HG02623 (cell line): ENCODE data around the gene FCHSD2.
"Not testable (repeated sequence)": the region's sequence is repeated elsewhere in the genome, so short reads cannot be mapped to it uniquely, and the experiment has no call there.

ENCODE experiments used
- ATAC-seq: cut with Tn5 transposase; IDR thresholded peaks from one replicate; pipeline ENCODE4 v1.9.1; 2021; ENCODE audit warnings: moderate library complexity; ENCODE audit not compliant: unreplicated experiment

Gene FCHSD2

DNA sequence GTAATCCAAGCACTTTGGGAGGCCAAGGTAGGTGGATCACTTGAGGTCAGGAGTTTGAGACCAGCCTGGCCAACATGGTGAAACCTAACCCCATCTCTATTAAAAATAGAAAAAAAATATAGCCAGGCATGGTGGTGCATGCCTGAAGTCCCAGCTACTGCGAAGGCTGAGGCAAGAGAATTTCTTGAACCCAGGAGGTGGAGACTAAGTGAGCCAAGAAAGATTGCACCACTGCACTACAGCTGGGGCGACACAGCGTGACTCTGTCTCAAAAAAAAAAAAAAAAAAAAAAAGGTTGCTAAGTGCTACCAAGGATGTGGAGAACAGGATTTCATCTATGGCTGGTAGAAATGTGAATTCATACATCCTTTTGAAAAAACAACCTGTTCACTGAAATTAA lies 291.3 kb downstream of the FCHSD2 start:
- no peak for ATAC-seq

DNA sequence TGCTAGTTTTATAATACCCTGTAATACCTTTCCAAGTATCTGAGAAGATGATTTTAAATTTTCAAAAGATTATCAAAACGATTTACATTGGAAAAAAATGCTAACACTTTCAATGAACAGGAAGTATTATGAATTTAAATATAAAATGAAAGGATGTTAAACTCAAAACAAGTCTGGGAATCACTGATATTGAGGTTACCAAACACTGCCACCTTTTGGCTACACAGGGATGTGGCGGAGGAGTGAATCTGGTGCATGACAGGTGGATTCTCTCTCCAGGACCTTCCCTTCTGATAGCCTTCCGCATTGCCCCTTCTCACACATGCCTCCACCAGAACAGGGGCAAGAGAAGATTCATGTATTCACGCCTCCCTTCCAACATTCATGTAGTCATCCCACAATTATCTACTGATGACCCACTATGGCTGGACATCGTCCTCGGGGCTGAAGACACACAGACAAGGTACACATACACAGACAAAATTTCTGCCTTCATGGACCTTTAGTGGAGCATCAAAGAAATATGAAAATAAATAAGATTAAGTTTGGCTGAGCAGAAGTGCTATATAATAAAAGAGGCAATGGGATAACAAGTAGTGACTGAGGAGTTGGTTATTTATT lies 293.2 kb downstream of the FCHSD2 start:
- no peak for ATAC-seq

DNA sequence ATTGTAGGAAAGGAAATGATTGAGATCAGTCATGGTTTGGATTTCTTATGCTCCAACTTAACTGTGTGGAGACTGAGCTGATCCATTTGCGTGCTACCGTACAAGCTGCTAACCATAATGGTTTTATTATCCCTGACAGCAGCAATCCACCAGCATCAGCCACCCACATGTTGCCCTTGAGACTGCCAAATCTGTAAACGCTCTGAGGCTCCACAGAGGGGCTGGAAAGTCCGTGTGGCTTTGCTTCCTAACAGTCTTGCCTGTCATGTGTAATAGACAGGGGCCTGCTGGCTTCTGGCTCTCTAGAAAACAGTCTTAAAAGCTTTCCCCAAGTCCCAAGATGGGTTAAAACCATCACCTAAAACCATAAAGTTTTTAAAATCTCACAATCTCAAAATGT lies 297.8 kb downstream of the FCHSD2 start:
- no peak for ATAC-seq

DNA sequence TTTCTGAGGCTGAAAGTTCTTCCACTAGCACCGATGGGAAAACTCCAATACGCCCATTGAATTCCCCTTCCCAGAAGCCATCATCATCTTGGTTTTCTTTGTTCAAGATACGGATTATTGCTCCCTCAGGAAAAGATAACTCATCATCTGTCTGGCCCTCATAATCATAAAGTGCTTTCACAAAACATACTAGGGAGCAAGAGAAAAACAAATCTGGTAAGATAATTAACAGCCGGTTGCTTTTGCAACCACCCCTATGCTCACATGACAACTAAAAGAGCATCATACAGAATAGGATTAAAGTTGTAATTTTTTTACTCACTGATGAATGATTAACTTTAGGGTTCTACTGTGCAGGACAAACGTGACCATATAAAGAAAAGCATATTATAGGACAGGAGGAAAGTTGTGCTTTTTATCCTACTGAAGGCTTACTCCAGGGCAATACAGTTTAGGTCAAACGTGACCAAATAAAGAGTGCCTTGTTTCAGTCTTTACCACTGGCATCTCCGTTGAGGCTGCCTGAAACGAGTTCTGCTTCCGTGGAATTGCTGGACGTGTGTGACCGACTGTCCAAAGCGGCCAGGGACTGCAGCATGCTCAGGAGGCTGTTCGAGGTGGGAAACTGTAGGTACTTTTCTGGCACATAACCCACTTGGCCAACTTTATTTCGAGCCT lies 299.3 kb downstream of the FCHSD2 start:
- ATAC-seq = no peak

DNA sequence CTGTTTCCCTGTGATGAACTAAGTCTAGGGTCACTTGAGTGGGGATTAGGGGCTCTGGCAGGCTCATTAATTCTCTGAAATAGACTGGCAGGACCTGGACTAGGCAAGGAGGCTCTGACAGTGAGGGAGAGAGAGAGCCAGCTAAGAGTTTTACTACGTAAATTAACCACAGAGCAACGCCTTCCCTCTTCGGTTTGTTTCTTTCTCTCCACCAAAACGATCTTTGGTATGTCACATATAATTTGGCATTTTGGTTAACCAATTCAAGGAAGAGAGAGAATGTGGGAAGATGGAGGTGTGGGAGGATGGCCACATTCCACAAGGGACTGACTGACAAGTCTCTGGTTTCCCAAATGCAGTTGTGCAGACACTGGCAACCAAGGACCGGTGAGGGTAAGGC lies 300.0 kb downstream of the FCHSD2 start:
- ATAC-seq = no peak

DNA sequence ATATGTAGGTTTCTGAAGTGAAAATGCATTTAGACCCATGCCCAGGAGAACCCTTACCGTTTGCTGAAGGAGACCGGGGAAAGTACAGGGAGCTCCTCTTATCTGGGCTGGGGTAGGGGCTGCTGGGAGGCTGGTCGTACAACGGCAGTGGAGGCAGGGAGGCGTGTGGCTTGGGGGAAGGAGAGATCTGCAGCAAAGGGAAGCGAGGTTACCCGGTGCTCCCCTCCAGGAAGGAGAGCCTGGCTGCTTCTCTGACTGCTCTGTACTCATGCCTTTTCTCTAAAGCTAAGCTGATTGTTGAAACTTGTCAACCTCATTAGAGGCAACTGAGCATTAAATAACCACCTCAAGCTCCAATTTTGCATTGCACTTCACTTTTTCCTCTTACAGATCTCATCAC lies 300.7 kb downstream of the FCHSD2 start:
- ATAC-seq = no peak

DNA sequence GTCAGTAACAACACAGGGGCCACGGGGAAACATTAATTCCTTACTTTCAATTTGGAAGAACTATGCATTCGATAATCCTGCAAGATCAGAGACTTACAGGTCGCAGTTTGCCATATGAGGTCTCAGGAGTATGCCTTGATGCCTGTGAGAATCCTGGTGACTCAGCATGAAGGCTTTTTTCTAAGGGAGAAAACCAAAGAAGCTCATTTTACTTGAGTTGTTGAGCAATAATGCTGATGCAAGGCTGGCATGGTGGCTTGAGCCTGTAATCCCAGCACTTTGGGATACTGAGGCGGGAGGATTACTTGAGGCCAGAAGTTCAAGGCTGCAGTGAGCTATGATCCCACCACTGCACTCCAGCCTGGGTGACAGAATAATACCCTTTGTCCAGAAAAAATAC lies 301.3 kb downstream of the FCHSD2 start:
- no peak for ATAC-seq

DNA sequence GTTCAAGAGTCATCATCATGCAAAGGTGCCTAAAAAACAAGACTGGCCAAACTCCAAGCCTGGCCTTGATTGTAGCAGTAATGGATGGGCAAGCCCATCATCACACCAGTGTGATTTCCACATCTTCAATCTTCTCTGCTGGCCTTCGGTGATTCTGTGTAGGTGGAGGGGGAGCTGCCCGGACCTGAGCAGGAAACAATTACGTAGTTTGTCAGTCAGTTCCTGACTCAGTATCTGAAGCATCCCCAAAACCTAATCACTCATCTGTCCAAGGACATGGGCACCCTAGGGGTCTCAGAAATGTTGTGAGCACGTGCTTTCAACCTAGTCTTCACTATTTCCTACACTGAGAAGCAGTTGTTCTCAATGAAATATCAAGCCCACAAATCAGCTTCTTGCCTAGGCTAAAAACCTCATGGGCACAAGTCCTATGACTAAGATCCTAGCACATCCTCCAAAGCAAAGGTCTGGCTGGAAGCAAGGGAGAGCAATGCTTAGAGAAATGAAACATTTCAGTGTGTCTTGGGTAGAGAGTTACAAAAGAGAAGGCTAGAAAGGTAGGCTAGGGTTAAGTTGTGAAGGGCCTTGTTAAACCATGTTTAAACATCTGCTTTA lies 303.3 kb downstream of the FCHSD2 start:
- no peak for ATAC-seq

DNA sequence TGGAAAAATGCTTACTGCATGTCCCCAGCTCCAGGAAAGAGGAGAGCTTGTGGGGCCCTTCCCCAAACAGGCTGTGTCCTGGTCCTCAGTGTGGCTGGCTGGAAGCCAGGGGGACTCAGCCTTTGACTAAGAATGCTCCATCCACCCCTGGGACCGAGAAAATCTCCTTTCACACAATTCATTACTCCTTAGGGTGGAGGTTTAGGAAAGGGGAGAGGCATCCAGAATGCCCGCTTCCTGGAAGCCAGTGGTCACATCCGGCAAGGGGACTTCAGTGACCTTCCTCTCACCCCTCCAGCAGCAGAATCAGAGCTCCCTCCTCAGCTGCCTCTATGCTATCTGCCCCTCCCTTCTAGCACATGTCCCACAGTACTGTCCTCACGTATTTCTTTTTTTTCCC lies 306.0 kb downstream of the FCHSD2 start:
- ATAC-seq = no peak

DNA sequence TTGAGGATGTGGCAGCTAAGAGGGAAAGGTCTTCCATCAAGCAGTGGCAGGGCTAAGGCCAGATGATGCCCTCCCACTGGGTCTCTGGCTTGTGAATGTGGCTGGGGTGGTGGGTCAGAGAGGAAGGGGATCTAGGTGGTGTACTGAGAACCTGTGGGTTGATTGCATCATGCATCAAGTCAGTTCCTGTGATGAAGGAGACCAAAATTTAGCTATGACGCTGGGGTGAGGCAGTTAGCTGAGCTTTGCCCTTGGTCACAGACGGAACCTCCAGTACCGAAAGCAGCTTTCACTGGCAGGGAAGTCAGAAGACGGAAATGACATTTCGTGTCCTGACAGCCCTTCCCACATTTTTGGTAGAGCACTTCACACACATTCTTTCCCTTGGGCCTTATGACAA lies 307.2 kb downstream of the FCHSD2 start:
- ATAC-seq = no peak

DNA sequence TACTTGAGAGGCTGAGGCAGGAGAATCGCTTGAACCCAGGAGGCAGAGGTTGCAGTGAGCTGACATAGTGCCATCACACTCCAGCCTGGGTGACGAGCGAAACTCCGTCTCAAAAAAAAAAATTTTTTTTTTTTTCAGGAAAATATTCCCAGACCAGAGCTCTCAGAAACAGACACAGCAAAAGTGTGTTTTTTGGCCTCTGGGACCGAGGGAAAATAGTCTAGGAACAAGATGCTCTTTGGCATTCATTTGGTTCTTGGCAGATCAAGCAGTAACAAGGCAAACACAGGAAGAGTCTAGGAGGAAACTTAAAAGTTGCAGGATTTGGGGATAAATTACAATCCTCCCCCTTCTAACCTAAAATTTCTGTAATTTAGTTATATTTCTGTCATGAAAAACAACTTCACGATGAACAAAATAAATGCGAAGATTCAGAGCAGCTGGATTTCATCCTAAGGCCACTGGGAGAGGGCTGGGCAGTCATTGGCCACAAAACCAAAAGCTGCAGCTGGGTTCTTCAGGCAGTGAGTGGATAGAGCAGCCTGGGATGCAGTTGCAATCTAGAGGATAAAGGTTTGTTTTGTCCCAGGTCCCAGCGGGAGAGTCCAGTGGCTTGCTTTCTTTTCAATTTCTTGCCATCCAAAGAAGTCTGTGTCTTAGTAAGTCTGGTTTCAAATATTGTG lies 308.2 kb downstream of the FCHSD2 start:
- no peak for ATAC-seq

DNA sequence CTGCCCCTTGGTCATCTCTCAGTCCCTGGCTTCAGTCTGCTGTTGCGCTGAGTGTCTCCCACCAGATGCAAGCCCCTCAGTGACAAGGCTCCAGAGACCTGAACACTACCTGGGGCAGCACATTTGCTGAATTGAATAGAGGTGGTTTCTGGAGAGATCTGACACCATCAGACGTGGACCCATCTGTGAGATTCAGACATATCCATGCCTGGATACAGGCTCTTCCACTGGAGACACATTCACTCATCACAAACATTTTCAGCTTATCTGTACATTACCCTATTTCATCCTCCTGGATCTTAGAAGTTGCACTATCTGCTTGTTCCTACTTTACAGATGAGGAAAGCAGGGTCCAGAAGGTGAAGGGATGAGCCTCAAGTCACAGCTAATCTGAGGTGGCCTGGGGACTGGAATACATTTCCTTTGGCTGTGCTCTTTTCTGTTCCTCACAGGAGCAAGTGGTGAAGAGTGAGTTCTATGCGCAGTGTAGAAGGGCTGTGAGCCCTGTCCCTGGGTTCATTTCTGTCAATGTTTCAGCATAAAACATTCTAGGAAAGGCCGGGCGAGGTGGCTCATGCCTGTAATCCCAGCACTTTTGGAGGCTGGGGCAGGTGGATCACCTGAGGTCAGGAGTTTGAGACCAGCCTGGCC lies 308.9 kb downstream of the FCHSD2 start:
- no peak for ATAC-seq

DNA sequence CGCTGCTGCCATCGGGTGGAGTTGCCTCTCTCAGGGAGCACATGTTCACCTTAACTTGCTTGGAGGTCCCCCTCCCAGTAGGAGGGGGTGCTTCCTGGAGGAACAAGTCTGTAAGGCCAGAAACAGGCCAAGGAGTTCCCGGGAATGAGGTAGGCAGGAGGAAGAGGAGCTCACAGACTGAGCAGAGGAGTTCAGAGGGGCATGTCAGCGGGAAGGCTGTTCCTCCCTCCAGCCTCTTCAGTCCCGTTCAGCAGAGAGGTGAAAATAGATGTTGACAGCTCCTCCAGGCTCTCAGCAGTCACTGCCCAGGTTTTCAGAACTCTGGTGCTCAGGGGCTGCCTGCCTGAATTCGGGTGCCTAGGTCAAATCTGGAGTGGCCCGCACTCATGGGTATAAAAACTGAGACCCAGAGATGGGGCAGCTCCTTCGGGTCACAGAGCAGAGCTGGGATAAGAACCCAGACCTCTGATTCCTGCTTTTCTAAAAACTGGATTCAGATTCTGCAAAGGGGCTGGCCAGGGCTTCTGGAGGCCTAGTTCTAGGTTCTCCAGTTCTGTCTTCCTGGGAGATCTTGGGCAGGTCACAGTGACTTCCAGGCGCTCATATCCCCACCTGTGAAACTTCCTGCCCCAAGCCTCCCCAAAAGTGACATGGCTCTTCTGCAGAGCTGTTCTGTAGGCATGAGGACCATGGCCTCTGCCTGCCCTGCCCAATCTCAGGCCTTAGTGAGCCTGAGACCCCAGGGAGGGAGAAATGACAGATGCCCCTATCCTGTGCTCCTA lies 309.6 kb downstream of the FCHSD2 start:
- no peak for ATAC-seq

DNA sequence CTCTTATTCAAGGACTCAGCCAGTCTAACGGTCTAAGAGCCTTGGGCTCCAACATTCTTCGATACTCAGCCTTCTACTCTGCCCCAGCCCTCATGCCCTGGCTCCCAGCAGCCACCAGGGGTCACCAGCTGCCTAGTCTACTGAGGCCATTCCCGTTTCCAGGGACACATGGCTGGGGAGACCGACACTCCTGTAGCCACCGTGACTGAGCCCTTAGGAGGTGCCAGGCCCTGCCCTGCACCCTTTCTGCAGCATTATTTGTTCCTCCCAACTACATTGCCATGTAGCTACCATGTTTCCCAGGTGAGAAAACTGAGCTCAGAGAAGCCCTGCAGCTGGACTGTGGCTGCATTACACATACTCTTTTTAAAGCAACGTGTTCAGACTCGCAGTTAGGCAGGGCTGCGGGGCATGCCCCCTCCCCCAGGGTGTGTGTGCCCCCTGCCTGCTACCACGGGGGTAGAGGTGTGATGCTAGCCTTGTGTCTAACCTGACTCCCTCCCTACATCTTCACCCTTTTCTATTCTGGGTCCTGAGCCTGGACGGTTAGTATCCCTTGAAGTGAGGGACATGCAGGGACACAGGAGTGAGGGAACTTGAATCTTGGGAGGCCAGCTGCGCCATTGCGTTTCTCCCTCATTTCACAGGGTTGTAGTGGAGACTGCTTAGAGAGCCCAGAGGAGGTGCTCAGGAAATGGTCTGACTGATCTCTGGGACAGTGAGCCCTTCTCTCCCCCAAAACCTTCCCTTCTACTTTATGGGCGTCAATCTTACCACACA lies 310.4 kb downstream of the FCHSD2 start:
- ATAC-seq = no peak

DNA sequence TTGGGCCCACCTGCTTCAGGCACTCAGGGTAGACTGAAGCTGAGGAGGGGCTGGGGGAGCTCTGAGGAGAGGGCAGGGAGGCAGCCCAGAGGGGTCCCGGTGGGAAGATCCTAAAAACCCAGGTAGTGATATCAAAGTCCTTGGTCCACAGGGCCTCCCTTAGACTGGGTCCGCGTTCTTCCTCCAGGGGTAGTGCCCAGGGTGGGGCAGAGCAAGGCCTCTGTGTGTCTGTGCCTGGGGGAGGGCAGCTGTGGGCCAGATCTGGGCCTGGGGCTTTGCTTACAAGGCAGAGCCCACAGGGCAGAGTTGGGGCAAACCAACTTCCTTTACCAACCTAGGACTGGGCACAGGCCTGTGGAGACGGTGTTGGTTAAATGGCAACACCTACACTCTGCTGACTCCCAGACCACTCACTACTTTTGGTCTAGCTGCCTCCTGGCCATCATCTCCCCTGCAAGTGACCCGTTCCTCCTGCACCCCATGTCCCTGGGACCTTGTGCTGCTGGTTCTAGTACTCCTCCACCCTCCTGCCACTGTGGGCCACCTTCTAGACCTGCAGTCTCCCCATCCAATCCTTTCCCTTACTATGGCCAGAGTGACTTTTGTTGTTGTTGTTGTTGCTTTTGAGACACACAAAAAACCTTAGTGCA lies 312.1 kb downstream of the FCHSD2 start:
- ATAC-seq = no peak

DNA sequence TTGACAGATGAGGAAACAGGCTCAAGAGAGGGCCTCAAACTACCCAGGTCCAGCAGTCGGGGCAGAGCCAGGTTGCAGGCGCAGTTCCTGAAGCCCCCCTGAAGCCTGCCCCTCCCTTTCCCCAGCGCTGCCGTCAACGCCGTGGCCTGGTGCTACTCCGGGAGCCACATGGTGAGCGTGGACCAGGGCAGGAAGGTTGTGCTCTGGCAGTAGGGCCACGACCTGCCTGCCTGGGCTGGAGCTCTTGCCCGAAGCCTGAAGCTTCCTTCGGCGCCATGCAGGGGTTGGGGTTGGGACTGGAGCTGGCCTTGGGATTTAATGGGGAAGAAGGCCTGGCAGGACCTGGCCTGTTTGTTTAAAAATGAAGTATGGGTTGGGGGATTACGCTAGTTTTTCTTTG lies 312.9 kb downstream of the FCHSD2 start:
- ATAC-seq = no peak

DNA sequence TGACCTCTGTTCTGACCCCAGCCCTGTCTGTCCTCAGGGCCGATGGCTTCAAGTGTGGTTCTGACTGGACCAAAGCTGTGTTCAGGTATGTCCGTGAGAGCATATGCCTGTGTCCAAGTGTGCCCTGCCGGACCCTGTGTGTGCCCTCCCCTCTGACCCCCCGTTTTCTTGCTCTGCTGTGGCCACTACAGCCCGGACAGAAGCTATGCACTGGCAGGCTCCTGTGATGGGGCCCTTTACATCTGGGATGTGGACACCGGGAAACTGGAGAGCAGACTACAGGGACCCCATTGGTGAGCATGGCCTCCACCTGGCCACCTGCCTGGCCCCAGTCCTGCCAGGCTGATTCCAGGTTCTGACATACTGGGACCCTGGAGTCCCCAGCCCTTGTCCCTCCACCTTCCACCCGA lies 313.4 kb downstream of the FCHSD2 start:
- no peak for ATAC-seq

DNA sequence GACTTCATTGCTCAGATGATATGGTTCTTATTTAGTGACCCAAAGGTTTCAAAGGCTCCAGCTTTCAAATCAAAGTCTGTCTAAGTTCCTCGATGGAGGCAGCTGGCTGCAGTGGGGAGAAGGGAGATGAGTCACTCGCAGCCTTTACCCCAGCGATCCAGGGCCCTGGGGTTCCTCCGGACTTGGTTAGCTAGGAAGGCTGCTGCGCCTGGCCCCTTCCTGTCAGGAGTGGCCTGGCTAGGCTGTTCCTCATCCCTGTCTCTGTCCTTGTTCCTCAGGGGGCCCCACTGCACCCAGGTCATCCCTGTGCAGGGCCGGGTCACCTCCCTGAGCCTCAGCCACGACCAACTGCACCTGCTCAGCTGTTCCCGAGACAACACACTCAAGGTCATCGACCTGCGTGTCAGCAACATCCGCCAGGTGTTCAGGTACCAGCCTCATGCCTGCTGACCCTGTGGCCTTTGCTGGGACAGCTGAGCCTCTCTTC lies 314.0 kb downstream of the FCHSD2 start:
- no peak for ATAC-seq

DNA sequence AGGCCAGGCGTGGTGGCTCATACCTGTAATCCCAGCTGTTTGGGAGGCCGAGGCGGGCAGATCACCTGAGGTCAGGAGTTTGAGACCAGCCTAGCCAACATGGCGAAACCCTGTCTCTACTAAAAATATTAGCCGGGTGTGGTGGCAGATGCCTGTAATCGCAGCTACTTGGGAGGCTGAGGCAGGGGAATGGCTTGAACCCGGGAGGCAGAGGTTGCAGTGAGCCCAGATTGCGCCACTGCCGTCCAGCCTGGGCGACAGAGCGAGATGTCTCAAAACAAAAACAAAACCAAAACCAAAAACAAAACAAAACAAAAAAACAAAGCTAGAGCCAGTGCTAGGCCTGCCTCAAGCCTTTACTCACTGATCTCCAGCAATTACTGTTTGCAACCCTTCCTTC lies 314.5 kb downstream of the FCHSD2 start:
- ATAC-seq = not testable (repeated sequence)
